Parathyroid adenoma (tissue), 2 donors: ENCODE results near the gene PIAS1.

Experiments used
- H2AFZ ChIP-seq: fragments of 300-600 bp; sonication (generic); one replicate; pipeline ENCODE4 v1.7.0; 2017; ENCODE audit warnings: antibody characterized with exemption, mild to moderate bottlenecking
- H3K27ac ChIP-seq: fragments of 300-600 bp; sonication (generic); one replicate; pipeline ENCODE4 v1.7.0; 2017
- H3K27me3 ChIP-seq: fragments of 300-600 bp; sonication (generic); one replicate; pipeline ENCODE4 v1.7.0; 2017; ENCODE audit warnings: low read length; ENCODE audit not compliant: control insufficient read depth, insufficient read depth
- H3K36me3 ChIP-seq: fragments of 300-600 bp; sonication (generic); one replicate; pipeline ENCODE4 v1.7.0; 2017; ENCODE audit warnings: low read length; ENCODE audit not compliant: control insufficient read depth, insufficient read depth
- H3K4me1 ChIP-seq: fragments of 300-600 bp; sonication (generic); one replicate; pipeline ENCODE4 v1.7.0; 2017; ENCODE audit warnings: control low read depth
- H3K4me2 ChIP-seq: fragments of 300-600 bp; sonication (generic); one replicate; pipeline ENCODE4 v1.7.0; 2017; ENCODE audit warnings: low read length
- H3K4me3 ChIP-seq: fragments of 300-600 bp; sonication (generic); one replicate; pipeline ENCODE4 v1.7.0; 2017; ENCODE audit warnings: low read depth, low read length
- H3K79me2 ChIP-seq: fragments of 300-600 bp; sonication (generic); one replicate; pipeline ENCODE4 v1.7.0; 2017; ENCODE audit warnings: control low read depth
- H3K9ac ChIP-seq: fragments of 300-600 bp; sonication (generic); one replicate; pipeline ENCODE4 v1.7.0; 2017; ENCODE audit warnings: mild to moderate bottlenecking
- H3K9me3 ChIP-seq: fragments of 300-600 bp; sonication (generic); one replicate; pipeline ENCODE4 v1.7.0; 2017; ENCODE audit warnings: low read length; ENCODE audit not compliant: control insufficient read depth
- CTCF ChIP-seq: fragments of 300-600 bp; sonication (generic); IDR thresholded peaks from one replicate; pipeline ENCODE4 v1.7.0; 2017; ENCODE audit warnings: antibody characterized with exemption, mild to moderate bottlenecking
- donor health status: primary hyperparathyroidism.

The PIAS1 gene

DNA sequence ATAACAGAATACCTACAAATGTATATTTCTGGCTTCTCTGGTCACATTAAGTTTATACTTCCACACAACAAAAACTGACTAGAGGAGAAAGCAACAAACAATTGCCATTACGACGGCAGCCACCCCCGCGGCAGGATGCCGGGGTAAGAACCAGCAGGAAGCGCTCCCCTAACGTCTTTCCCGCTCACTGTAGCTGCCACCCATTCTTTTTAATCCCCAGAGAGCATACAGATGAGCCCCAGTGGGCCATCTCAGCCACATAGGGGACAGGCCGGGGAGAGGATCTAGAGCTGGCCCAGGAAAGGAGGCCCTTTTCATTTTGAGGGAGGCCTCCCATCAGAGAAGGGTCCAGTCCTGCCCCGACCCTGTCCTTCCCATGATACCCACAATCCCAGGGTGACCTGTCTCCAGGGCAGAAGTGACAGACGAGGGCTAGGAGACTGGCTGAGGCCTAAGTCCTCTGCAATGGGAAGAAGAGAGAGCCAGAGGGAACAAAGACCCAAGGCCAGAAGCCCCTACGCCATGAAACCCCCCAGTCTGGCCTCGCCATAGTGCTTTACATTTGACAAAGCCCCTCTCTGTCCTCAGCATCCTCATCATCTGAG, 154.6 kb downstream of the PIAS1 start:
- no peaks in the 10 kb centered on the region for H3K9me3 ChIP-seq
- no peaks in the 10 kb centered on the region for H3K27me3 ChIP-seq
- TF ChIP-seq CTCF, result no peak
- no peaks in the 10 kb centered on the region for H3K36me3 ChIP-seq
- no peak overlapping the region for H3K27ac ChIP-seq
- no peaks in the 10 kb centered on the region for H3K79me2 ChIP-seq
- no peak overlapping the region for H3K4me2 ChIP-seq
- no peak overlapping the region for H3K9ac ChIP-seq
- no peak overlapping the region for H2AFZ ChIP-seq
- H3K4me1 ChIP-seq, result peaks cover 2% of the 10 kb centered on the region
- no peak overlapping the region for H3K4me3 ChIP-seq

DNA sequence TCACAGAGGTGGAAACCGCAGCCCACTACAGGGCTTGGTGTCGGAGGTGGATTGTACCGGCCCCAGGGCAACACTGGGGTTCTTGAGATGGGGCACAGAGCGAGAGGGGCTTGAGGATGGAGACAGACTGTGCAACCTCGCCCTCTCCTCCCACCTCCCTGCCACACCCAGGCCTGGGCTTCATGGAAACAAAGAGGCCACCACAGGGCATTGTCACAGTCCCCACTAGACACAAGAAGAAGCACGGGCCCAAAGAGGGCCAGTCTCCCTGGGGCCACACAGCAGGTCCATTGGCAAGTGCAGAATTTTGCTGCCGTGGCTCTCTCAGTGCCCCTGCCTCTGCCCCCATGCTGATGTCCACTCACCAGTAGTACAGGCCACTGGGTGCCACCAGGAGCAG, 155.2 kb downstream of the PIAS1 start:
- H3K36me3 ChIP-seq, result no peaks in the 10 kb centered on the region
- no peaks in the 10 kb centered on the region for H3K9me3 ChIP-seq
- peaks cover 2% of the 10 kb centered on the region for H3K4me1 ChIP-seq
- no peak overlapping the region for H3K9ac ChIP-seq
- H3K4me3 ChIP-seq, result no peak overlapping the region
- TF ChIP-seq CTCF, result no peak
- no peak overlapping the region for H3K4me2 ChIP-seq
- H2AFZ ChIP-seq, result no peak overlapping the region
- H3K27me3 ChIP-seq, result no peaks in the 10 kb centered on the region
- H3K79me2 ChIP-seq, result no peaks in the 10 kb centered on the region
- no peak overlapping the region for H3K27ac ChIP-seq

- Histone ChIP-seq H3K27ac (no peak overlapping the region), H3K9ac (no peak overlapping the region)
These were observed 155.8 kb downstream of the PIAS1 start for GRCh38 chr15:68209735-68210408.

GRCh38 chr15:68210409-68210756, 156.3 kb downstream of the PIAS1 start:
- Histone ChIP-seq H3K27ac (no peak overlapping the region), H3K79me2 (no peaks in the 10 kb centered on the region), H2AFZ (no peak overlapping the region), H3K9me3 (no peaks in the 10 kb centered on the region), H3K36me3 (no peaks in the 10 kb centered on the region), H3K4me2 (no peak overlapping the region), H3K4me3 (no peak overlapping the region), H3K4me1 (peaks cover 1% of the 10 kb centered on the region), H3K27me3 (no peaks in the 10 kb centered on the region), H3K9ac (no peak overlapping the region)
- TF ChIP-seq CTCF, result no peak

More at GRCh38 chr15:68209735-68210408, 155.8 kb downstream of the PIAS1 start:
- H3K4me3 ChIP-seq, result no peak overlapping the region
- TF ChIP-seq CTCF, result no peak
- H3K4me1 ChIP-seq, result peaks cover 2% of the 10 kb centered on the region
- no peaks in the 10 kb centered on the region for H3K27me3 ChIP-seq
- no peaks in the 10 kb centered on the region for H3K9me3 ChIP-seq
- H3K36me3 ChIP-seq, result no peaks in the 10 kb centered on the region
- H3K4me2 ChIP-seq, result no peak overlapping the region
- no peaks in the 10 kb centered on the region for H3K79me2 ChIP-seq
- no peak overlapping the region for H2AFZ ChIP-seq
